AG04450 (cell line): Measurements from ENCODE around the gene NBAS. TPM values are rescaled to one million over a fixed set of nuclear protein-coding genes. Genes with fewer than 3 reads are reported as not detected.

ENCODE experiments used
- CTCF ChIA-PET: fragments of 300-600, 350-600 bp; formaldehyde crosslinking; extraction: SDS; loops from one replicate; lab custom pipeline; 2022; ENCODE audit warnings: antibody characterized with exemption, inconsistent platforms; lab: Charles Lee
- POLR2A ChIA-PET: fragments of 350-600 bp; formaldehyde crosslinking; extraction: SDS; loops from one replicate; lab custom pipeline; 2021; ENCODE audit warnings: antibody characterized with exemption, inconsistent platforms; lab: Yijun Ruan, JAX
- DNase-seq: peaks from one replicate; pipeline ENCODE4 v3.0.0-alpha.2; 2011; ENCODE audit warnings: low read depth, low spot score
- H3K27ac ChIP-seq: one replicate; pipeline ENCODE4 v1.5.1; 2012; ENCODE audit warnings: low read depth, low read length, control low read depth
- H3K27me3 ChIP-seq: one replicate; pipeline ENCODE4 v1.6.0; 2012; ENCODE audit warnings: low read length; ENCODE audit not compliant: control insufficient read depth, insufficient read depth
- H3K4me3 ChIP-seq: 2 replicates; pipeline ENCODE4 v1.5.1; 2011; ENCODE audit warnings: mild to moderate bottlenecking, low read depth, low read length, control low read depth
- H3K9me3 ChIP-seq: 2 replicates; pipeline ENCODE4 v1.5.1; 2012; ENCODE audit warnings: low read length; ENCODE audit not compliant: control insufficient read depth, insufficient read depth
- CTCF ChIP-seq: IDR thresholded peaks from 2 replicates; pipeline ENCODE4 v1.5.1; 2011; ENCODE audit warnings: low read depth, low read length, control low read depth, inconsistent platforms
- polyA plus RNA-seq: library from polyadenylated mRNA; depleted of rRNA; stranded (reverse); fragments of >200 nt; gene quantifications from 2 replicates; pipeline ENCODE4 v1.2.3, GENCODE V29; 2011

NBAS gene
- polyA plus RNA-seq, 1 experiment, result 45.0 TPM

DNA sequence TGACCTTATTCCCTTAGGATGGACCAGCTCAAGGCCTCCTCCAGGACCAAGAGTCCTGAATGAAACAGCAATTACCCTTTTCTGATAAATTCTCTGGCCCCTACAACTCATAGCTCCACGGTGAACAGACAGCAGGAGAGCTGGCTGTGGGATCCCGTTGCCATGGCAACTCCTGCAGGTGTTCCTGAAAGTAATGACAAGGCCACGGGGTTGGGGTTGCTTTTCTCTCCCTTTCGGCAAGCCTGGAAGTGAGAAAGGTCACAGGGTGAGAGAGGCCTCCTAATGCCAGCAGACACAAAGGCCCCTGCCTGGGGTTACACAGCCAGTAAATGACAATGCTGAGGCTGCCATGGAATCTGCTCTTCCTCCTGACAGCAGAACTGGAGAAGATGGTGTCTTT is 403.0 kb downstream of the NBAS start:
- no peaks in the 10 kb centered on the region for H3K27me3 ChIP-seq
- TF ChIP-seq CTCF, result no peak
- no peaks in the 10 kb centered on the region for H3K9me3 ChIP-seq
- ChIA-PET CTCF (no interaction called here), POLR2A (no interaction called here)
- no peak for DNase-seq
- no peak overlapping the region for H3K4me3 ChIP-seq
- H3K27ac ChIP-seq, result no peak overlapping the region

DNA sequence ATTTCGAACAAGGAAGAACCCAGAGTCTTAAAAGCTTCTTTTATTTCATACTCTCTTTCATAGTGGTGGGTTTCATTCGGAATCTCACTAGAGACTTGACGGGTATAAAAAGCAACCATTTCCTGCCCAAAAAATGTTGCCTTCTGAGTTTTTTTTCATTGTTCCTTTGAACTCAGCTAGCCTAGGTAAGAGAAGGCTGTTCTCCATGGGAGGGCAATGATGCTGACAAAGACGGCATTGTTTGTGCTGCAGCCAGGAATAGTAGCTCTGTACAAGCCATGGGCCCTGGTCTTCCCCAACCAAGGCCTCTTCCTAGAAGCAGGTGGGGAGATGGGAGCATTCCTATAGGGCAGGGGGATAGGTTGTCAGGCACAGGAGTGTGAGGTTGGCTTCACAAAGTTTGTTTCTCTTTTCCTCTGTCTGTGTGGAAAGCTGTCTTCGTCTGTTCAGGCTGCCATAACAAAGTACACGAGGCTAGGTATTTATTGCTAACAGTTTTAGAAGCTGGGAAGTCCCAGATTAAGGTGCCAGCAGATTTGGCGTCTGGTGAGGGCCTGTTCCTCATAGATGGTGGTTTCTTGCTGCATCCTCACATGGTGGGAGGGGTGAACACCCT is 405.1 kb downstream of the NBAS start:
- DNase-seq, result no peak
- Histone ChIP-seq H3K4me3 (no peak overlapping the region), H3K27me3 (no peaks in the 10 kb centered on the region), H3K27ac (no peak overlapping the region), H3K9me3 (no peaks in the 10 kb centered on the region)
- ChIA-PET CTCF (no interaction called here), POLR2A (no interaction called here)
- TF ChIP-seq CTCF, result no peak

DNA sequence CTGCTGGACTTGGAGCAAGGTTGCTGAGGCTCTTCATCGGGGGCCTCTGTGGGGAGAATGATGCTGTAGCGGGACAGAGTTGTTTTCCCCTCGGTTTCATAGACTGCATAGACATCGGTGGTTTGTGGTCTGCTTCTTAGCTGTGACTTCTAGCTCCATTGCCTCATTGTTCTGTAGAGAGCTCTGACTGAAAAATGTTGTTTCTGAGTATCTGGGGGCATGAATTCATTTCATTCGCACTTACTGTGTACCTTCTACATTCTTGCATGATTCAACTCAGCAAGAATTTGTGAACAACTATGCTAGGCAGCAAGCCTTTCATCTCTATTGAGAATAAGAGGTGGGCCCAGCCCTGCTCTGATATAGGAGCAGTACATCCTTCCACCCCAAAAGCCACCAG is 406.8 kb downstream of the NBAS start:
- Histone ChIP-seq H3K27me3 (no peaks in the 10 kb centered on the region), H3K27ac (no peak overlapping the region), H3K4me3 (no peak overlapping the region), H3K9me3 (no peaks in the 10 kb centered on the region)
- ChIA-PET POLR2A (no interaction called here), CTCF (no interaction called here)
- TF ChIP-seq CTCF, result no peak
- DNase-seq, result no peak

DNA sequence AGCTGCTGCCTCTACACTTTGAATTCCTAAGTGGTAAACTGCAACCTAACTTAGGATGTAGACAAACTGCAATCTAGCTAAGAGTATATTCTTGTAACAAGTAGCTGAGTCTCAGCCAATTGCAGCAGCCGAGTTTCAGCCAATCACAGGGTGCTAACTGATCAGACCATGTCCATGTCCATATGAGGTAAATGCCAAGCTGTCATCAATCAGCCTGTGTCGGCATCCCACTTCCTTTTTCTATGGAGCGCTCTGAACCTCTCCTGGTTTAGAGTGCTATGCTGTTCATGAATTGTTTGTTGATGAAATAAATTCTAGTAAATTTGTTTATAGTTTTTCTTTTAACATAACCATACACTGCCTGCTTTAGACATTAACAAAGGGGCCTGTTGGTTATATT is 408.8 kb downstream of the NBAS start:
- POLR2A ChIA-PET, result no interaction called here
- no peak overlapping the region for H3K4me3 ChIP-seq
- no peak for DNase-seq
- H3K27ac ChIP-seq, result no peak overlapping the region
- no peaks in the 10 kb centered on the region for H3K9me3 ChIP-seq
- TF ChIP-seq CTCF, result no peak
- CTCF ChIA-PET, result no interaction called here
- H3K27me3 ChIP-seq, result no peaks in the 10 kb centered on the region

DNA sequence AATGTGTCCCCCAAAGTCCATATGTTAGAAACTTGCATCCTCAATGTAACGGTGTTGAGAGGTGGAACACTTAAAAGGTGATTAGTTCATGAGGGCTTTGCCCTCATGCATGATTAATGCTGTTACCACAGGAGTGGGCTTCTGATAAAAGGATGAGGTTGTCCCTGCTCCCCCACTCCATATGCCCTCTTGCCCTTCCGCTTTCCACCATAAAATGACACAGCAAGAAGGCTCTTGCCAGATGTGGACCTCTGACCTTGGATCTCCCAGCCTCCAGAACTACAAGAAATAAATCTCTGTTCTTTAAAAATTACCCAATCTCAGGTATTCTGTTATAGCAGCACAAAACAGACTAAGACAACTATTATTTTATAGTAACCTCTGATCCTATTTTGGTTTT is 412.1 kb downstream of the NBAS start:
- no peak for TF ChIP-seq CTCF
- Histone ChIP-seq H3K27me3 (no peaks in the 10 kb centered on the region), H3K4me3 (no peak overlapping the region), H3K9me3 (no peaks in the 10 kb centered on the region), H3K27ac (no peak overlapping the region)
- ChIA-PET CTCF (no interaction called here), POLR2A (no interaction called here)
- DNase-seq, result no peak
